HepG2 (cell line): ENCODE measurements around the gene PIEZO2. TPM values are rescaled to one million over a fixed set of nuclear protein-coding genes. Genes with fewer than 3 reads are reported as not detected.

ENCODE experiments used
- ATAC-seq: fragments of 200-7000 bp; cut with Tn5 transposase; 3 replicates; pipeline ENCODE4 v1.9.1; 2020; ENCODE audit warnings: mild to moderate bottlenecking, moderate library complexity
- BruUV-seq: library from RNA; stranded (reverse); fragments of 400-500 nt; replicated peaks from 2 replicates; lab custom pipeline; 2021; lab: Mats Ljungman, UMichigan
- CTCF ChIA-PET: fragments of 300-600 bp; formaldehyde crosslinking; extraction: SDS; loops from one replicate; lab custom pipeline; 2021; ENCODE audit warnings: low total read pairs, inconsistent platforms, low intra/inter-chr PET ratio; lab: Yijun Ruan, JAX
- POLR2A ChIA-PET: fragments of 350-600 bp; sonication (Branson Sonifier 250); formaldehyde crosslinking; loops from one replicate; lab custom pipeline; 2020; ENCODE audit warnings: antibody characterized with exemption, inconsistent platforms; lab: Yijun Ruan, JAX
- DNase-seq: peaks from one replicate; pipeline ENCODE4 v3.0.0-alpha.2; 2015; ENCODE audit warnings: low spot score
- FAIRE-seq: peaks from 3 replicates; lab custom pipeline; 2011; peaks lifted over from hg19 to GRCh38; lab: Jason Lieb, UNC
- H2AFZ ChIP-seq: one replicate; pipeline ENCODE4 v1.6.1; 2011; ENCODE audit warnings: low read length, inconsistent platforms
- H3K27ac ChIP-seq: fragments of 300-600 bp; 3 replicates; pipeline ENCODE4 v1.8.0; 2011; ENCODE audit warnings: mixed run types, mild to moderate bottlenecking, mixed read lengths, low read length, inconsistent platforms; ENCODE audit not compliant: insufficient read depth; ENCODE audit errors: extremely low read length
- H3K27me3 ChIP-seq, 2 experiments: fragments of 200-600 bp in 1 of 2; 2 replicates in 1 of 2; 3 replicates in 1 of 2; pipeline versions ENCODE4 v1.6.0 to v1.8.0; 2011; ENCODE audit warnings: low read length in 2 of 2, mild to moderate bottlenecking in 2 of 2, moderate library complexity in 2 of 2, inconsistent platforms in 1 of 2; ENCODE audit not compliant: insufficient read depth in 2 of 2, control insufficient read depth in 1 of 2
- H3K36me3 ChIP-seq, 2 experiments: fragments of 200-600 bp in 1 of 2; replicated peaks in 1 of 2; 2 replicates in 1 of 2; 3 replicates in 1 of 2; pipeline versions ENCODE4 v1.5.1 to v1.8.0; 2011; ENCODE audit warnings: low read length in 2 of 2, inconsistent platforms in 1 of 2; ENCODE audit not compliant: insufficient read depth in 2 of 2, control insufficient read depth in 1 of 2
- H3K4me1 ChIP-seq: 2 replicates; pipeline ENCODE4 v1.5.1; 2012; ENCODE audit warnings: low read length, inconsistent platforms; ENCODE audit not compliant: insufficient read depth
- H3K4me2 ChIP-seq: 2 replicates; pipeline ENCODE4 v1.6.0; 2011; ENCODE audit warnings: low read depth, low read length, inconsistent platforms
- H3K4me3 ChIP-seq, 3 experiments: fragments of 200-600 bp in 1 of 3; sonication (generic), shearing (Covaris generic) in 1 of 3; replicated peaks in 1 of 3; 2 replicates each; pipeline ENCODE4 v1.5.1; 2011 to 2016; ENCODE audit warnings: low read length in 3 of 3, inconsistent platforms in 2 of 3, low read depth in 2 of 3, mild to moderate bottlenecking in 2 of 3, control low read depth in 1 of 3, mixed read lengths in 1 of 3; ENCODE audit not compliant: insufficient read depth in 1 of 3
- H3K79me2 ChIP-seq: one replicate; pipeline ENCODE4 v1.6.1; 2011; ENCODE audit warnings: low read length, inconsistent platforms; ENCODE audit not compliant: insufficient read depth
- H3K9ac ChIP-seq: 2 replicates; pipeline ENCODE4 v1.6.0; 2011; ENCODE audit warnings: mild to moderate bottlenecking, low read depth, low read length, inconsistent platforms; ENCODE audit not compliant: insufficient read depth
- H3K9me3 ChIP-seq: 2 replicates; pipeline ENCODE4 v1.5.1; 2012; ENCODE audit warnings: mild to moderate bottlenecking, low read length
- H4K20me1 ChIP-seq: 2 replicates; pipeline ENCODE4 v1.6.0; 2011; ENCODE audit warnings: inconsistent platforms, mild to moderate bottlenecking, low read length, moderate library complexity; ENCODE audit not compliant: insufficient read depth
- ARID3A ChIP-seq: IDR thresholded peaks from 2 replicates; pipeline ENCODE4 v1.6.1; 2012; ENCODE audit warnings: low read depth, low read length, improper control_type of control experiment
- CEBPG ChIP-seq: IDR thresholded peaks from 2 replicates; pipeline ENCODE4 v1.6.1; 2016
- DR1 ChIP-seq: sonication (generic); formaldehyde crosslinking; IDR thresholded peaks from 2 replicates; pipeline ENCODE4 v1.8.0; 2021; ENCODE audit warnings: mild to moderate bottlenecking, missing genetic modification reagents, inconsistent platforms
- ELK4 ChIP-seq: sonication (generic); formaldehyde crosslinking; IDR thresholded peaks from 2 replicates; pipeline ENCODE4 v1.9.0; 2021; ENCODE audit warnings: missing genetic modification reagents, borderline replicate concordance
- ESRRA ChIP-seq: sonication (generic); formaldehyde crosslinking; IDR thresholded peaks from 2 replicates; pipeline ENCODE4 v1.5.1; 2020; ENCODE audit warnings: mild to moderate bottlenecking, low read depth, missing genetic modification reagents
- KAT8 ChIP-seq: IDR thresholded peaks from 2 replicates; pipeline ENCODE4 v1.6.1; 2016; ENCODE audit warnings: missing genetic modification reagents, missing compliant biosample characterization
- MAF1 ChIP-seq: sonication (generic); formaldehyde crosslinking; IDR thresholded peaks from 2 replicates; pipeline ENCODE4 v1.5.0; 2020; ENCODE audit warnings: missing genetic modification reagents, borderline replicate concordance
- MXI1 ChIP-seq: IDR thresholded peaks from 3 replicates; pipeline ENCODE4 v1.6.1; 2012; ENCODE audit warnings: low read depth, low read length, inconsistent platforms, borderline replicate concordance
- NFKBIZ ChIP-seq: IDR thresholded peaks from 2 replicates; pipeline ENCODE4 v1.6.1; 2018; ENCODE audit warnings: missing genetic modification reagents, missing compliant biosample characterization
- PBX3 ChIP-seq: sonication (generic); formaldehyde crosslinking; IDR thresholded peaks from 2 replicates; pipeline ENCODE4 v1.8.1; 2023; ENCODE audit warnings: missing genetic modification reagents, inconsistent platforms, borderline replicate concordance
- UBTF ChIP-seq: sonication (generic); formaldehyde crosslinking; IDR thresholded peaks from 2 replicates; pipeline ENCODE4 v1.4.0; 2020; ENCODE audit warnings: mild to moderate bottlenecking, missing genetic modification reagents
- ZNF383 ChIP-seq: sonication (generic); formaldehyde crosslinking; IDR thresholded peaks from 2 replicates; pipeline ENCODE4 v1.4.0; 2020; ENCODE audit warnings: missing genetic modification reagents, mild to moderate bottlenecking, borderline replicate concordance
- ZNF543 ChIP-seq: sonication (generic); formaldehyde crosslinking; IDR thresholded peaks from 2 replicates; pipeline ENCODE4 v1.4.0; 2020; ENCODE audit warnings: mild to moderate bottlenecking, missing genetic modification reagents
- ZSCAN5A ChIP-seq: sonication (generic); formaldehyde crosslinking; IDR thresholded peaks from 2 replicates; pipeline ENCODE4 v1.8.0; 2022; ENCODE audit warnings: mild to moderate bottlenecking, missing genetic modification reagents, borderline replicate concordance
- WGBS: methylation state at CpG from one replicate; pipeline ENCODE4 v1.1.6; 2017; ENCODE audit warnings: low lambda C conversion rate; 5-methylcytosine and 5-hydroxymethylcytosine counted together
- in situ Hi-C: cut with HindIII; loops from 2 replicates; pipeline ENCODE4 v1.10.0; 2017; ENCODE audit warnings: low pct_unique_long_range_greater_than_20kb; ENCODE audit not compliant: extremely low pct_ligation_motif_present
- intact Hi-C: fragments of 100-400 bp; cut with micrococcal nuclease; formaldehyde crosslinking; loops from one replicate; pipeline ENCODE4 v1.10.0; 2022; ENCODE audit not compliant: unreplicated experiment
- polyA plus RNA-seq, 8 experiments: library from polyadenylated mRNA; depleted of rRNA in 3 of 8; stranded (reverse) in 7 of 8; unstranded in 1 of 8; fragments of >200 nt; fragmentation: Illumina TruSeq in 4 of 8; extraction: Trizol in 4 of 8; gene quantifications; 2 replicates each; pipeline versions ENCODE4 v1.2.1 to v1.2.3, GENCODE V29; 2011 to 2016; ENCODE audit warnings: low read depth in 4 of 8, missing spikeins in 1 of 8, mixed read lengths in 1 of 8; ENCODE audit not compliant: insufficient read depth in 1 of 8
- total RNA-seq, 5 experiments: library from RNA; depleted of rRNA; stranded (reverse); fragments of >200 nt; fragmentation: Illumina TruSeq; extraction: Trizol; gene quantifications; 2 replicates each; pipeline ENCODE4 v1.2.3, GENCODE V29; 2016; ENCODE audit warnings: low read depth in 1 of 5

The PIEZO2 gene
- total and polyA plus RNA-seq, 2 of the 13 experiments (the other 11 are each of a cell fraction or from before 2014, with no cell fraction given): 15.2 to 27.2 TPM

- no peaks in the 10 kb centered on the region for H3K9me3 ChIP-seq
- TF ChIP-seq ELK4 (no peak), MAF1 (CRISPR knock-in tag) (no peak), KAT8 (no peak), NFKBIZ (CRISPR knock-in tag) (no peak), CEBPG (CRISPR knock-in tag) (no peak), PBX3 (CRISPR knock-in tag) (no peak), ZNF383 (CRISPR knock-in tag) (no peak), DR1 (CRISPR knock-in tag) (no peak), UBTF (CRISPR knock-in tag) (no peak), ZSCAN5A (CRISPR knock-in tag) (no peak), ESRRA (CRISPR knock-in tag) (no peak), ZNF543 (CRISPR knock-in tag) (no peak), MXI1 (no peak), ARID3A (no peak)
- no peaks in the 10 kb centered on the region for H4K20me1 ChIP-seq
- CTCF ChIA-PET: no interaction called here
- intact Hi-C loops: no loop called here
- DNase-seq (no peak), ATAC-seq (no peak), FAIRE-seq (no peak)
- in situ Hi-C loops: no loop called here
- no peaks in the 10 kb centered on the region for H3K27me3 ChIP-seq
- H3K9ac ChIP-seq: no peak overlapping the region
- 83% methylated on average over 6 of the region's 6 CpGs for WGBS
- H3K4me1 ChIP-seq: 0 out of 2 replicates have a peak, but pooled peaks cover 6% of the 10 kb centered on the region
- no peak overlapping the region for H3K27ac ChIP-seq
- H2AFZ ChIP-seq: no peak overlapping the region
- H3K4me2 ChIP-seq: no peak overlapping the region
- H3K4me3 ChIP-seq: no peak overlapping the region
- no TSS peak for BruUV-seq
- H3K79me2 ChIP-seq: no peaks in the 10 kb centered on the region
- POLR2A ChIA-PET: interaction anchor here (1.3 kb wide), 1 partner anchor 15 kb away, joined by 8 read pairs; no protein-coding TSS in a partner anchor
- peaks cover 0 to 2% of the 10 kb centered on the region in 2 experiments; a peak in 1 of 5 replicates for H3K36me3 ChIP-seq
These were observed 128.4 kb downstream of the PIEZO2 start for GRCh38 chr18:11020877-11021414.
